HG03196 (cell line): ENCODE data around the gene SCUBE1.

Experiments
- ATAC-seq: cut with Tn5 transposase; IDR thresholded peaks from one replicate; pipeline ENCODE4 v1.9.1; 2021; ENCODE audit not compliant: unreplicated experiment

SCUBE1 gene

DNA sequence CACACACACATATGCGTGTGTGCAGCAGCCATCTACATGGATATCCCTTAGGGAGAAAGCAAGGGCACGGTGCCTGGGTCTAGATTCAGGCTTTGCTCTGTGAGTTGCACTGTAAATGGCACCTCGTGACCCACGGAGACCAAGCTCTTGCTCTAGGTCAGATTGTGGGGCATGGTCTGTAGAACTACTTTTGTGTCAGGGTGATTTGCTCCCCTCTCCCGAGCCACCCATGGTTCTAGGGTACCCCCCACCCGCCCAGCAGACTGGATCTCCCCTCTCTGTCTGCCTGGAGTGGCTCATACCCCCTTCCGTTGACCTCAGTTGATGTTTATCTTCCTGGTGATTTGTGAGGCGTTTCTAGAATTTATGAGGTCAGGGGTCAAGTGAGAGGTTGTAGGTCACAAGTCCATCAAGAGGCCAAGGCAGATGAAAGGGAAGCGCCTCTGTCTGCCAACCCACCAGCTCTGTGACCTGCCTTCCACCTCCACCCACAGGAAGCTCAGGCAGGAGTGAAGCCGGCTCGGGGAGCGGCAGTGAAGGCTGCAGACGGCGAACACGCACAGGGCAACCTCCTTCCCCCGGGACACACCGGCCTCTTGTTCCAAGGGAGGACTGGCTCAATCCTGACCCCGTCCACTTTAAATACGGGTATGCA is 80.1 kb downstream of the SCUBE1 start:
- no peak for ATAC-seq

- ATAC-seq: no peak
Observed at GRCh38 chr22:43260331-43261231, 82.6 kb downstream of the SCUBE1 start.

GRCh38 chr22:43257961-43258360 is 85.2 kb downstream of the SCUBE1 start:
- no peak for ATAC-seq

DNA sequence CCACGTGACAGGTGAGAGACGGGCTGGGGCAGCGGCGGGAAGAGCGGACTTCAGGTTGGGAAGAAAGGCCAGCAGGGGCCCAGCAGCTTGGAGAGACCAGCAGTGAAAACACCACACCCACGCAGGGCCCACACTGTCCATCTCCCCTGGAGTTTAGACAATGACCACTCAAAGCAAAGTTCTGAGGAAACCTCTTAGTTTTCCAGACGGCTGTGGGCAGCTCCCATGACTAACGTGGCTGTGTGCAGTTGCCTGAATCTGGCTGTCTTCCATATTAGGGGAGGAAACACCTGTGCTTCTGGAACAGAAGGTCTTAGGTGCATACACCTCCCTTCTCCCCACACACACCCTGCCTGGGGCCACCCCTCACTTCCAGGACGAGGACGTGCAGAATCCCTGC is 85.6 kb downstream of the SCUBE1 start:
- no peak for ATAC-seq

DNA sequence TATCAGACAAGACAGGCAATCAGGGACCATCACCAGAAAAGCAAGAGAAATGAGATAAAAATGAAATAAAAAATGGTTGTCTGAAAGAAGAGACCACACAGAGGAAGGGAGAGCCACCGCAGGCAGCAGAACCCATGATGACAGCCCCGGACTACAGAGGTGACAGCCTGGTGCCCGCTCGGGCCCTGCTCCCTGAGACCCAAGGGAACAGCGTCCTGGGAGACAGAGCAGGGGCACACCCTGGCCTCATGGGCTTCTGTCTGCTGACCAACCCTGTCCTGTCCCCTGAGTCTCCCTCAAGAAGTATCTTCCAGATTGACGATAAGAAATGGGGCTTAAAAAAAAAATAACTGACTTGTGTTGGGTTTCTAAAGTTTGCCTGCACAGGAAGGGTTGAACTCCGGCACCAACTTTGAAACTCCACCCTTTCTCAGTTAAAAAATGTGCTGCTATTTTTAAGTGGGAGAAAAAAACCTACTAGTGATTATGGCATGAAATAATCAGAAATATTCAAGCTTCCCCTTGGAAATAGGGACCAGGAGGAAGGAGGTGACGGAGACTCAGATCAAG is 86.1 kb downstream of the SCUBE1 start:
- ATAC-seq: no peak

- ATAC-seq: no peak
Observed at GRCh38 chr22:43256569-43256968, 86.6 kb downstream of the SCUBE1 start.

DNA sequence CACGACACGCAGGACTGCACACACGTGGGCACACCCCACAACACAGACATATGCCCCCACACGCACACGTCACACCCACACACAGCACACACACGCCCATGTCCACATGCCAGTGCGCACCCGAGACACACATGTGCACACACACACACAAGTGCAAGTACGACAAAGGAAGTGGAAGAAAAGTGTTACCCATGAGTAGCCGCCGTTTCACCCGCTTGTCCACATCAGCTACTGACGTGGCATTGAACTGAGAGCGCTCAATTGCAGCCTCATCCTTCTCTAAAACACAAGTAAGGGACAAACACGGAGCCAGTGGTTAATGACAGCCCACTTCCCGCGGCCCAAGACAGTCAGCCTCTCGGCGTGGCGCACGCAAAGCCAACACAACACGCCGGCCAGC is 87.9 kb downstream of the SCUBE1 start:
- no peak for ATAC-seq

DNA sequence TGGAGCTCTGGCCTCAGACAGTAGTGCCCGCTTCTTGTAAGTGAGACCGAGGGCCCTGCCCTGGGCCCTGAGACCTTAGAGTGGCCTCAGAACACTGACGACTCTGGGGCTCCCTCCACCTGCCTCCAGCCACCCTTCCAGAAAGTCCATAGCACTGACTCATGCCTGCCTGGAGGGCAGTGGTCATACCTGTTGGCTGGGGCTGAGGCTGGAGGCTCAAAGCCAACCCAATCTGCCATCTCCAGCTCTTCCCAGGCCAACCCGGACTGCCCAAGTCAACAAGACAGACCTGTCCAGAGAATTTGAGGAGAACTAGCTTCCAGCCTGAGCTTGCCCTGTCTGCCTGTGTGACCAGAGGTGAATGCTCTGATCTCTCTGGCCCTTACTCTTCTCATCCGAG is 89.3 kb downstream of the SCUBE1 start:
- no peak for ATAC-seq

- ATAC-seq: no peak
Observed at GRCh38 chr22:43252319-43252718, 90.9 kb downstream of the SCUBE1 start.

DNA sequence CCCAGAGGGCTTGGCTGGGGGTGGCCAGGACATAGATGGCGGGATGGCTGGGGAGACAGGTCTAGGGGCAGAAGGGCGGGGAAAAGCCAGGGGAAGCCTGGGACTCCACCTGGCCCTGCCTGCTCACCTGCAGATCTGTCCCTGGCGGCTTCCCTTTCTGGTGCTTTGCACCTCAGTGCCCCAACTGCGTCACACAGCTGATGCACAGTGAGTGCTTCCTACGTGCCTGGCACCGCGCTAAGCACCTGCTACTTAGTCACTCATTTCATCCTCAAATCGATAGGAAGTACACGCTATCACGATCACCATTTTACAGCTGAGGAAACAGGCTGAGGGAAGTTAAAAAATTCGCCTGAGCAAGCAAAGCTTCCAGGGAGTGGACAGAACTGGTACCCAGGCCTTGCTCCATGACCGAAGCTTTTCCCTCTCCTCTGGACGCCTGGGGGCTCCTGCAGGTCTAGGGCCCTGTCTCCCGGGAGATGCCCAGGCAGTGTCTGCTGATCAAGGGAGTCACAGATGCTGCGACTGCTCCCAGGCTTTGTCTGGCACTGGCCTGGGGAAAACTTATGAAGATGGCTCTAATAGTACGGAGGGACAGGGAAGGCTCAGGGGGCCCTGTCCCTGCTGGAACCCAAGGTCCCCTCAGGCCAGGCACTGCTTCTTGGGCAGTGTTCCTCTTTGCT is 93.2 kb downstream of the SCUBE1 start:
- no peak for ATAC-seq

GRCh38 chr22:43247546-43248260 is 95.5 kb downstream of the SCUBE1 start:
- no peak for ATAC-seq

- ATAC-seq: no peak
Observed at GRCh38 chr22:43246188-43246587, 97.0 kb downstream of the SCUBE1 start.

- ATAC-seq: no peak
Observed at GRCh38 chr22:43245717-43246116, 97.5 kb downstream of the SCUBE1 start.

DNA sequence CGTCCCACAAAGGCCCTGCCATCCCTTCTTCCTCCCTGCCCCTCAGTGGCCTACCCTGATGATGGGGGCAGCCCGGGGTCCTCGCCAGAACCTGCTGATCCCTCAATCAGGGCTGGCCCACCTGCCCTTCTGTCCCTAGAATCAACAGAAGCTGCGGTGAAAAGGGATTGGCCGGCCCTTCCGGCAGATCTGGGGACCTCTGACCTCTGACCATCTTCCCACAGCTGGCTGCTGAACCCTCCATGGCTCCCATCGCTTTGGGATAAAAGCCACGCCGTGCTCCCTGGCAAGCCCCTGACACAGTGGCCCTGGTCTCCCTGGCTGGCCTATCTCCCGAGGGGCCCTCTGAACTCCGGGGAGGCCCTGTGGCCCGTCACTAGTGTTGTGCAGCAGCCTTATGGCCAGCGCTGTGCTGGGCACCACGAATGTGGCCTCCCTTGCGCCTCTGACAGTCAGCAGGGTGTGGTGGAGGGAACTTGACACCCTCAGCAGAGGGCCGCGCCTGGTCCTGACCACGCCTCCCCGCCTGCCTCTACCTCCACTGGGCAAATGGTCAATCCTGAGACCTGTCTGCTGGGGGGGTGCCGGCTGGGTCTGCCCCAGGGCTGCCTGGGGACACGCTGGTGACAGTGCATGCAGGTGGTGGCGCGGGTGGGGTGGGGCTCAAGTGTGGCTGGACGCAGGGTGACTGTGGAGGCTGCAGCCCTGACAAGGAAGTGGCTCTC is 98.2 kb downstream of the SCUBE1 start:
- no peak for ATAC-seq

GRCh38 chr22:43244402-43244801 is 98.8 kb downstream of the SCUBE1 start:
- ATAC-seq: no peak

DNA sequence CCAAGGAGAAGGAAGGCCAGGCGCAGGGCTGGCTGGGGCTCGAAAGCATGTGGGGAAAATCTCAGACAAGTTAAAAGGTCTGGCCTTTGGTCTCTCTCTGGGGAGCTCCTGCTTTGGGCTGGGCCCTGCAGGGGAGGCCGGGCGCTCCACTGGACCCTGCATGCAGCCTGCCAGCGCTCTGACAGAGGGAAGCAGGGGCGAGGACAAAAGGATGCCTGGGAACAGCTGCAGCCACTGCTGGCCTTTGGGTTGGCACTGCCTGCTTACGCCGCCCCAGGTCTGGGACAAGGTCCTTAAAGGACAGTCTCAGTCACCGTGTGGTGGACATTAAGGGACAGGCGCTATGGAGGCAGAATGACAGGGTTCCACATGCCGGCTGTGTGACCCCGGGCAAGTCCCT is 99.8 kb downstream of the SCUBE1 start:
- no peak for ATAC-seq

DNA sequence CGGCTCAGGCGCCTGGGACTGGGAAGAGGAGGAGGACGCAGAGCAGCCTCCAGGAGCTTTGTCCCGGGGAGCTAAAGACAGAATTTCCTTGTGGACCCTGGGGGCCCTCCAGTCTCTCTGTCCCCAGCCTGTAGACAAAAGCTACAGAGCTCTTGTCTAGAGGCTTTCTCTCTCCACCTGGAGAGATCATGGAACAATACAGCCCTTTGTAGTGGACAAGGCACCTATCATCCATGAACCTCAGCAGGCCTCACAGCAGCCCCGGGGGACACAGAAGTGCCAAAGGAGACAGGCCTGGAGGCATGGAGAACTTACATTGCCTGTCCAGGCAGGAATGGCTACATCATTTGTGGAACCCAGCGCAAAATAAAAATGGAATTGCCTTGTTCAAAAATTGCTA is 100.5 kb downstream of the SCUBE1 start:
- no peak for ATAC-seq

GRCh38 chr22:43241699-43242386 is 101.3 kb downstream of the SCUBE1 start:
- ATAC-seq: no peak

DNA sequence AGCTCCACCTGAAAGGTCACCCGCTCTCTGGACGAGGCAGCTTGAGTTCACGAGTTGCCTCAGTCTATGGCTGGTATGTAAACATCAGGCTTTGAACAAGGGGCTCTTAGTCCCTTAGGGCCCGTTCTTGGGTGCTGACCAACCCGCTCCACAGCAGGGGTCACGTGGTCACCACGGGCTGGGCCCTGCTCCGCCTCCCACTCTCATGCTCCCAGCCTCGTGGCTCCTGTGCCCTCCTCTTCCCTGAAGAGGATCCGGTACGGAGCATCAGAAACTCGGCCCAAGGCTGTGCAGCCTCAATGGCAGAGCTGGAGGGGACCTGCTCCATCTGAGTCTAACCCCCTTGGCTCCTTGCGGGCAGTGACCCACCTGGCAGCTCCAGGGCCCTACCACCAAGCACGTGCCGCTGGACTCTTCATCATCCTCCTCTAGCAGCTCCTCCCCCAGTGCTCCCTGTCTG is 102.0 kb downstream of the SCUBE1 start:
- ATAC-seq: no peak

DNA sequence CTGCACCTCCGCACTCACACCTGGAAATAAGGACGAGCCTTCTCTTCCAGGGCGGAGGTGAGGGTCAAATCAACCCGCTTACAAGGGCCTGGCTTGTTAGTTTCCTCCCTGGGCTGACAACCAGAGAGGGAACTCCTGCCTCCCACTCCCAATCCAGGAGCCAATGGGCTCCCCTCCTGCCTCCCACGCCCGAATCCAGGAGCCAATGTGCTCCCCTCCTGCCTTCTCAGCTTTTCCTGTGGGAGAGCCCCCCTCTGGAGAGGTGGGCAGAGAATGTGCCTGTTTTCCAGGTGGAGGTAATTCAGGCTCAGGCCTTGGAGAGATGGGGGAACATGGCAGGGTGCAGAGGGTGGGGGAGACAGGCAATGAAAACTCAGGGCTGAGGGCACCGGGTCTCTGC is 102.6 kb downstream of the SCUBE1 start:
- no peak for ATAC-seq
